Endothelial cell of umbilical vein (primary cell): Measurements from ENCODE around the gene PKP4. TPM values are rescaled to one million over a fixed set of nuclear protein-coding genes. Genes with fewer than 3 reads are reported as not detected.

Source experiments
- BruUV-seq: library from RNA; stranded (reverse); fragments of 400-500 nt; replicated peaks from 2 replicates; lab custom pipeline; 2021; lab: Mats Ljungman, UMichigan
- CTCF ChIA-PET: fragments of 300-600, 350-600 bp; sonication (Branson Sonifier 250); formaldehyde crosslinking; loops from one replicate; lab custom pipeline; 2021; ENCODE audit warnings: antibody characterized with exemption, inconsistent platforms; lab: Charles Lee
- POLR2A ChIA-PET: fragments of 300-600, 350-600 bp; sonication (Branson Sonifier 250); formaldehyde crosslinking; loops from one replicate; lab custom pipeline; 2021; ENCODE audit warnings: antibody characterized with exemption, inconsistent platforms; lab: Charles Lee
- DNase-seq: peaks from one replicate; pipeline ENCODE4 v3.0.0-alpha.2; 2011; ENCODE audit warnings: low read depth, low spot score
- FAIRE-seq: peaks from 2 replicates; lab custom pipeline; 2011; peaks lifted over from hg19 to GRCh38; lab: Jason Lieb, UNC
- H2AFZ ChIP-seq: 2 replicates; pipeline ENCODE4 v1.6.0; 2012; ENCODE audit warnings: low read depth, low read length, control low read depth, inconsistent platforms
- H3K27ac ChIP-seq: 2 replicates; pipeline ENCODE4 v1.5.1; 2011; ENCODE audit warnings: low read depth, mild to moderate bottlenecking, control low read depth, low read length, moderate library complexity; ENCODE audit not compliant: insufficient read depth
- H3K27me3 ChIP-seq, 2 experiments: 2 replicates each; pipeline versions ENCODE4 v1.6.0 to v1.6.1; 2011; ENCODE audit warnings: low read length in 2 of 2, mixed read lengths in 1 of 2; ENCODE audit not compliant: control insufficient read depth in 2 of 2, insufficient read depth in 2 of 2
- H3K36me3 ChIP-seq, 2 experiments: 2 replicates in 1 of 2; 3 replicates in 1 of 2; pipeline ENCODE4 v1.5.1; 2011; ENCODE audit warnings: low read length in 2 of 2, mild to moderate bottlenecking in 1 of 2, moderate library complexity in 1 of 2; ENCODE audit not compliant: control insufficient read depth in 2 of 2, insufficient read depth in 2 of 2; ENCODE audit errors: extremely low read depth in 1 of 2
- H3K4me1 ChIP-seq: 3 replicates; pipeline ENCODE4 v1.5.1; 2011; ENCODE audit warnings: mild to moderate bottlenecking, low read length; ENCODE audit not compliant: control insufficient read depth, insufficient read depth; ENCODE audit errors: extremely low read depth
- H3K4me2 ChIP-seq: 2 replicates; pipeline ENCODE4 v1.6.1; 2011; ENCODE audit warnings: low read length, control low read depth, mixed read lengths; ENCODE audit not compliant: insufficient read depth
- H3K4me3 ChIP-seq, 3 experiments: fragments of 200-600 bp in 1 of 3; sonication (generic), shearing (Covaris generic) in 1 of 3; replicated peaks in 1 of 3; 2 replicates each; pipeline ENCODE4 v1.5.1; 2011 to 2016; ENCODE audit warnings: control low read depth in 3 of 3, low read length in 3 of 3, mild to moderate bottlenecking in 2 of 3, inconsistent platforms in 1 of 3, low read depth in 1 of 3, moderate library complexity in 1 of 3; ENCODE audit not compliant: insufficient read depth in 1 of 3
- H3K79me2 ChIP-seq: 2 replicates; pipeline ENCODE4 v1.6.0; 2012; ENCODE audit warnings: low read length, inconsistent platforms; ENCODE audit not compliant: control insufficient read depth, insufficient read depth
- H3K9ac ChIP-seq: replicated peaks from 2 replicates; pipeline ENCODE3; 2011; ENCODE audit warnings: low read length, control low read depth; ENCODE audit not compliant: insufficient read depth; ENCODE audit errors: extremely low read depth
- H3K9me1 ChIP-seq: replicated peaks from 3 replicates; pipeline ENCODE4 v1.6.0; 2011; ENCODE audit warnings: mild to moderate bottlenecking, low read length; ENCODE audit not compliant: control insufficient read depth, insufficient read depth; ENCODE audit errors: extremely low read depth
- H3K9me3 ChIP-seq: replicated peaks from 2 replicates; pipeline ENCODE4 v1.5.1; 2012; ENCODE audit warnings: low read length, inconsistent platforms; ENCODE audit not compliant: control insufficient read depth, insufficient read depth
- H4K20me1 ChIP-seq: replicated peaks from 2 replicates; pipeline ENCODE3; 2011; ENCODE audit warnings: mild to moderate bottlenecking, low read length; ENCODE audit not compliant: control insufficient read depth, insufficient read depth; ENCODE audit errors: extremely low read depth
- CTCF ChIP-seq, 2 donors: IDR thresholded peaks; 1 replicate in 1 of 2; 2 replicates in 1 of 2; pipeline ENCODE4 v1.5.1; 2011; ENCODE audit warnings: low read length in 2 of 2, mild to moderate bottlenecking in 2 of 2, moderate library complexity in 2 of 2, control low read depth in 1 of 2, inconsistent platforms in 1 of 2, low read depth in 1 of 2; ENCODE audit not compliant: insufficient read depth in 1 of 2; ENCODE audit errors: extremely low read depth in 1 of 2
- EZH2 ChIP-seq: IDR thresholded peaks from 2 replicates; pipeline ENCODE4 v1.6.1; 2012; ENCODE audit warnings: borderline replicate concordance, low read depth, mild to moderate bottlenecking, moderate library complexity, low read length, inconsistent platforms; ENCODE audit not compliant: severe bottlenecking
- FOS ChIP-seq: IDR thresholded peaks from 2 replicates; pipeline ENCODE4 v1.6.1; 2011; ENCODE audit warnings: mild to moderate bottlenecking, low read length, moderate library complexity, borderline replicate concordance; ENCODE audit not compliant: insufficient read depth
- GATA2 ChIP-seq: IDR thresholded peaks from 2 replicates; pipeline ENCODE4 v1.7.0; 2011; ENCODE audit warnings: low read depth, mild to moderate bottlenecking, moderate library complexity, mixed read lengths, low read length; ENCODE audit not compliant: insufficient read length, insufficient read depth
- JUN ChIP-seq: IDR thresholded peaks from 2 replicates; pipeline ENCODE4 v1.6.1; 2011; ENCODE audit warnings: borderline replicate concordance, low read depth; ENCODE audit not compliant: insufficient read length, insufficient read depth
- MYC ChIP-seq: IDR thresholded peaks from one replicate; pipeline ENCODE4 v1.6.1; 2011; ENCODE audit warnings: mild to moderate bottlenecking, low read depth, low read length
- POLR2A ChIP-seq: IDR thresholded peaks from 2 replicates; pipeline ENCODE4 v1.6.1; 2012; ENCODE audit warnings: low read depth, mild to moderate bottlenecking, control low read depth, low read length
- POLR2AphosphoS5 ChIP-seq: IDR thresholded peaks from 2 replicates; pipeline ENCODE4 v1.6.1; 2012; ENCODE audit warnings: low read depth, mild to moderate bottlenecking, control low read depth, low read length, moderate library complexity; ENCODE audit not compliant: insufficient read depth
- dilution Hi-C: fragments of 300-500 bp; cut with MboI; formaldehyde crosslinking; loops from one replicate; pipeline ENCODE4 v1.15.0; 2019; ENCODE audit warnings: low sequenced_read_pairs; ENCODE audit not compliant: extremely low pct_ligation_motif_present
- intact Hi-C: fragments of 100-400 bp; cut with micrococcal nuclease; formaldehyde crosslinking; loops from one replicate; pipeline ENCODE4 v1.10.0; 2022
- polyA plus RNA-seq, 4 experiments: library from polyadenylated mRNA; depleted of rRNA in 3 of 4; stranded (reverse) in 3 of 4; unstranded in 1 of 4; fragments of >200 nt; gene quantifications; 2 replicates each; pipeline versions ENCODE4 v1.2.1 to v1.2.3, GENCODE V29; 2011 to 2012; ENCODE audit warnings: missing spikeins in 1 of 4
- total RNA-seq: library from RNA; stranded (reverse); gene quantifications from 2 replicates; pipeline ENCODE4 v1.2.3, GENCODE V29; 2021
- TF ChIP-seq, protein P1 (sequence below): IDR thresholded peaks from 2 replicates; pipeline ENCODE4 v1.6.1; 2011; ENCODE audit not compliant: insufficient read depth, insufficient read length

The PKP4 gene
- total and polyA plus RNA-seq, 2 donors (not counting 3 experiments of a cell fraction or from before 2014, with no cell fraction given), result 35.4 to 68.5 TPM

DNA sequence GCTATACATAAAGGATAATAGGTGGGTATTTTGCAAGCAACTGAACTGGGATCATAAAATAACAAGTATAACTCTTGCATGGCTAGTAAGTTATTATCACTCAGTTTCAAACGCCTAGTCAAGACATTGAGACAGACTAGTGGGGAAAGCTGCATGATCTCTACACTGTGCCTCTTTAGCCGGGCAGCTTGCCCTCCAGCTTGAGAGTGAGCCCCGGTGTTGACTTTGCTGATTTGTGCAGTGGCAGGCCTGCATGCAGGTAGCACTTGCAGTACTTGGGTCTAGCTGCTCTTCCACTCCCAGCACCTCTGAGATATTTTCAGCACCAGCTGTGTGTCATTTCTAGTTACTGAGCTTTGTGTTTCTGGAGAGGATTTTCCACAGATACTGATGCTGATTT, 219.5 kb downstream of the PKP4 start:
- TF ChIP-seq JUN (no peak), FOS (no peak), POLR2A (no peak), CTCF (IDR thresholded peaks at IDR 0.05; ENCODE audit: extremely low read depth in 1 of 2, insufficient read depth in 1 of 2, low read depth in 1 of 2, low read length in 2 of 2) (no peak), GATA2 (no peak), MYC (no peak)
- TF ChIP-seq, protein P1, sequence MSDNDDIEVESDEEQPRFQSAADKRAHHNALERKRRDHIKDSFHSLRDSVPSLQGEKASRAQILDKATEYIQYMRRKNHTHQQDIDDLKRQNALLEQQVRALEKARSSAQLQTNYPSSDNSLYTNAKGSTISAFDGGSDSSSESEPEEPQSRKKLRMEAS, result no peak
- Histone ChIP-seq H2AFZ (no peak overlapping the region), H3K36me3 (peaks cover 4 to 25% of the 10 kb centered on the region in 2 experiments), H3K4me2 (no peak overlapping the region), H3K27ac (no peak overlapping the region), H3K79me2 (no peaks in the 10 kb centered on the region), H3K4me1 (no peaks in the 10 kb centered on the region), H3K9me1 (no peaks in the 10 kb centered on the region), H3K9ac (no peak overlapping the region), H3K27me3 (no peaks in the 10 kb centered on the region), H3K4me3 (no peak overlapping the region), H3K9me3 (no peaks in the 10 kb centered on the region), H4K20me1 (no peaks in the 10 kb centered on the region)
- dilution Hi-C loops, result no loop called here
- no TSS peak for BruUV-seq
- DNase-seq (no peak), FAIRE-seq (no peak)
- intact Hi-C loops, result no loop called here
- ChIA-PET CTCF (interaction anchor here (1.2 kb wide), 1 partner anchor 11 kb away, joined by 4 read pairs; no protein-coding TSS in a partner anchor), POLR2A (no interaction called here)

DNA sequence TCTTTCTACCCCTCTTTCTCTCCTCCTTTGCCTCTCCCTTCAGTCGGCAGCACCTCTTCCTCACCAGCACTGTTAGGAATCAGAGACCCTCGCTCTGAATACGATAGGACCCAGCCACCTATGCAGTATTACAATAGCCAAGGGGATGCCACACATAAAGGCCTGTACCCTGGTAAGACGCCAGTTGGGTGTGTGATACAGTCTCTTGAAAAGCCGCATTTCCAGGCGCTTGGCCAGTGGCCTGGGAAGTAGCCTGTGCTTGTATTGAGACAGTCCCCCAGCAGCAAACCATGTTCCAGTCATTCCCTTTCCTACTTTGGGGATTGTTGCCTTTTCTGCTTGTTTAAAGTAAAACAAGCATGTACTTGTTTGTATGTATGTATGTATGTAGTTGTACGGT, 219.9 kb downstream of the PKP4 start:
- Histone ChIP-seq H2AFZ (no peak overlapping the region), H3K36me3 (peaks cover 4 to 25% of the 10 kb centered on the region in 2 experiments), H3K27ac (no peak overlapping the region), H4K20me1 (no peaks in the 10 kb centered on the region), H3K79me2 (no peaks in the 10 kb centered on the region), H3K4me2 (no peak overlapping the region), H3K9ac (no peak overlapping the region), H3K27me3 (no peaks in the 10 kb centered on the region), H3K9me3 (no peaks in the 10 kb centered on the region), H3K9me1 (no peaks in the 10 kb centered on the region), H3K4me1 (no peaks in the 10 kb centered on the region), H3K4me3 (no peak overlapping the region)
- POLR2A ChIA-PET, result no interaction called here
- DNase-seq (no peak), FAIRE-seq (no peak)
- dilution Hi-C loops, result no loop called here
- TF ChIP-seq POLR2AphosphoS5 (no peak), GATA2 (no peak), FOS (no peak), POLR2A (no peak), JUN (no peak), MYC (no peak), CTCF (IDR thresholded peaks at IDR 0.05; ENCODE audit: extremely low read depth in 1 of 2, insufficient read depth in 1 of 2, low read depth in 1 of 2, low read length in 2 of 2) (no peak), EZH2 (no peak)
- TF ChIP-seq, protein P1, result no peak
- intact Hi-C loops, result no loop called here
- CTCF ChIA-PET, result interaction anchor here (1.2 kb wide), 2 partner anchors 10 to 77 kb away, joined by 4 read pairs; no protein-coding TSS in a partner anchor
- no TSS peak for BruUV-seq
